ENCODE measurements around the gene ANKS1A.

Gene ANKS1A

DNA sequence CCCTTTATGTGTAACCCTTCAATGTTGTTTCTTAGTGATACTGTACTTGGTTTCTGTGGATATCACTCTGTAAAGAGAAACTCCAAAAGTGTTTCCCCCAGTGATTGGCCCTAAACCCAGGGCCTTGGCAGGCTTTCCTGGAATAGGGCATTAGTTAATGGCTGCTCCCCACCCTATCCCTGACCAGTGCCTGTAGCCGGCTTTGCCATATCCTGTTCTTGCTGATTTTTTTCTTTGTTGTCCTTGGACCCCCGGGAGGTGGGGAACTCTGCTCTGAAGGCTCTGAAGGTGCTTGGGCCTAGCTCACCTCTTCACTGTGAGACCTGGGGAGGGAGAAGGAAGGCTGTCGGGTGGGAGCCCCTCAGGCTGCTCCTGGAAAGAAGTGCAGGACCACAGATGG, 131.9 kb downstream of the ANKS1A start:
- no peak for DNase-seq (ENCODE audit: low read depth in 2 of 2)

DNA sequence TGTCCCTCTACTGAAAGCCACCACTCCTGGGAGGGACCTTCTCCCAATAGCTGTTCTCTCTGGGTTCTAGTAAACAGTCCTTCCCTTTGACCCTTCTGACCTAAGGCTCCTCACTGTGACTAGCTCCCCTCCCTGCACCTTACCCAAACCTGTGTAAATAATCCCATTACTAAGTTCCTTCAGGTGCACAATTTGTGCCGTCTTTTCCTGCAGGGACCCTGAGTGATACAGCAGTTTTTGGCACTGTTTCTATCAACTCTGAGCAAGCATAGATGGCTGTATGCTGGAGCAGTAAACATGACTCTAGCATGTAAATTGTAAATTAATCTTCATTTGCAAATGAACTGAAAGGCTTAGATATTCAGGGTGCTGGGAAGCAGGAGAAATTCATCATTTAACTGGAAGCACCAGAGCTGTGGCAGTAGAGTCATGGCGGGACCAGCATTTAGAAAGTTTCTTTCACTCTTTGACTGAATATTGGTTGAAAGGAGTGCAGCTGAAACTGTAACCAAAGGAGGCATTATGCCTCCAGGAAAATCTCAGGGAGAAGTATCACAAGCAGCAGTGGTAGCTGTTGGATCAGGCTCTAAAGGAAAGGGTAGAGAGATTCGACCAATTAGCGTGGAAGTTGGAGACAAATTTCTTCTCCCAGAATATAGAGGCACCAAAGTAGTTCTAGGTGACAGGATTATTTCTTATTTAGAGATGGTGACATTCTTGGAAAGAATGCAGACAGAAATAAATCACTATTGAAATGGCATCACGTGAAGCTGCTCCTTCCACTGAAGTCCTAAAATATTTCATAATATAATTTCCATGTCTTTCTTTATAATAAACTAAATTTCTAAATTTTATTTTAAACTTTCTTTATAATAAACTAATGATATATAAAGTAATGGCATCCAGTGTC, 134.3 kb downstream of the ANKS1A start:
- DNase-seq (ENCODE audit: low read depth in 2 of 2) = no peak

DNA sequence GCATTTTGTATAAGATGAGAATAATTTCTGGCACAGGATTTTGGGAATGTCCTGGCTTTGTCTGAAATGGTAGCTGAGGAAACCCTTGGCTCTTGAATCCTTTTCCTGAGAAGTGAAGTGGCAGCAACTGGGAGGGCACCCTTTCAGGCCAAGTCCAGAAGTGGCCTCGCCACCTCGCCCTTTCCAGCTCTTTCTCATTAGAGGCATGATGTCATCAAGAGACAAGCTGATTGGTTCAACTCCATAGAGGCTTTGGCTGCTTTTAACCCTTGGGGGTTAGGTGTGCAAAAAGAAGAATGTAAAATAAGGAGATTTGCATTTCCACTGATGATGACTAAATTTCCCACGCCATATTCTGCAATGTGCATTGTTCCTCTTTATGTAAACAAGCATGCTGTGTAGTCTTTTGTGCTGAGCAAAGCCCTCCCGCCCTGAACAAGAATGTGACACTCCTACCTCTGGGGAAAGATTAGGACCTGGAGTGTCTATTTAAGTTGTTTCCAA, 135.5 kb downstream of the ANKS1A start:
- no peak for DNase-seq (ENCODE audit: low read depth in 2 of 2)

DNA sequence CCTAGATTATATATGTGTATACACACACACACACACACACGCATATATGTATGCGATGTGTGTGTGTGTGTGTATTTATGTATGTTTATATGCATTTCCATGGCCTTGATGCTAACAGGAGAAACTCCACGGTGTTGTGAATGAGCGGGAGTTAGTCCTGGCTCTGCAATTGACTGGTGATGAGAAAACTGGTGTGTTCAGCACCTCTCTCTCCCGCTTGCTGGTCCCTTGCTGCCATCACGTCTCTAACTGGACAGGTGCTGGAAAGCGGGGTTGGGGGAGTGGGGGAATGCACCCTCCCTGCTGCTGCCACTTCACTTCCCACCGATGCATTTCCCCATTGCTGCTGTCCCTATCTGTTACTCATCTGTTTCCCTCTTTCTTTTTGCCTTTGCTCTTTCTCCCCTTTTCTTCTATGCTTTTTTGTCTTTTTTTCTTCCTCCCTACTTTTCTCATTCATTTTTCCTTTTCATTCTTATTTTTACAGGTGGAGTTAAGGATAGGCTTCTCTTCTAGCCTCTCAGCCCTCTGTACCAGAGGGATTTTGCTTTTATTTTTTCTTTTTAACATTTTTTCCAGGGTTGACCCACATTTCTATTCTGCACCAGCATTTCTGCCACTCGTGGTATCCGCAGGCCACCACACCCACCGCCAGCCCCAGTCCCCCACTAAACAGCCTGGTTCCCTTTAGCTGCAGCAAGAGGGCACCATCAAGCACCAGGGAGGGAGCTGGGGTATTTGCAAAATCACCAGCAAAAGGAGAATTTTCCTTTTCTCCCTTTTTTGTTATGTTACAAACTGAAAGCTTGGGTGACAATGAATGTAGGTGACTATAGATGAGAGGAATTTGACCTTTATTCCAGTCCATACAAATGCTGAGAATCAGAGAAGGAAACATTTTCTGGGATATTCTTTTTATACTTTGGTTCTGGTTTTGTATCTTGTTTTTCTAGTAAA, 136.5 kb downstream of the ANKS1A start:
- DNase-seq (ENCODE audit: low read depth in 2 of 2) = no peak

DNA sequence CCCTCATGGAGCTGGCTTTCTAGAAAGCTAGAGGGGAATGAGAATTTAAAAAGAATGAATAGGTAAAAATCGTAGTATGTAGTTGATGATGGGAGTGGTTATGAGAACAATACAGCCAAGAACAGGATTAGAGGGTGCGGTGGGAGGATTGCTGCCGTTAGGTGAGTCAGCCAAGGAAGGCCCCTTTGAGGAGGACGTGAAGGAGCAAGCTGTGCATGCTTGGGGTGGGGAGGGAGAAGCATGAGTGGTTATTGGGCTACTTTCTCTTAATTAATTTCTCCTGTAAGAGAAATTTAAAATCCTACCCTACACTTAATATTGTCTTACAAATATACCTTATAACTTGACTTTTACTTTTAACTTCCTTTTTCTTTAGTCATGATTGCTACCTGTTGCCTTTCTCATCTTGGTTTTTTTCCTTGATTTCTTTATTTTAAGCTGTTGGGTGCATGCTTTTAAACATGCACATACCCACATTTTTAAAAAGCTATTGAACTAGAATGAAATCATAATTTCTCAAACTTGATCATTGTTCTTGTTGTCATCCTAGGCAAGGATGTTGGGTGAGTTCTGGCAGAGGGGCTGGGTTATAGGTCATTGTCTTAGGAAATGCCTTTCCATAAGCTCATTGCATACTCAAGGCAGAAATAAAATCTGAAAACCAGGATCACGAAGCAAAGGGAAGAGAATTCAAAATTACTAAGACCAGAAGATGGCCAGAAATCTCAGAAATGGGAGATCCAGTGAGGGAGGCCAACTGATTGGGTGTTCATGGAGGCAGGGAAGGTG, 137.6 kb downstream of the ANKS1A start:
- DNase-seq (ENCODE audit: low read depth in 2 of 2) = no peak

DNA sequence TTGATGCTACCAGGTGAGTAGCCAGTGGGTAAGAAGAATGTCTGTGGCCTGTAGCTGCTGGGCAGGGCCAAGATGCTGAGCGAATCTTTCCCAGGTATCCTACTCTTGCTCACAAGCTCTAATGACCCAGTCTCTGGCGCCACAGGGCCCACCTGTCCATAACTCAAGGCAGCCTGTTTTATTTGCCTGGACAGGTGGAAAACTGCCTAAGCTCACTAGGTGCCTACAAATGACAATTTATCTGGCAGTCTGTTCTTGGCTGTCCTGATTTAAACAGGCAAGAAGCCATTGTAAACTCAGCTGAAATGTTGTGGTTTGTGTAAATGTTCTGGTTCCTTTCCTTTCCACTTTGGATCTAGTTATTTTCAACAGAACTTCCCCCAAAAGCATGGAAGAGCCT, 138.8 kb downstream of the ANKS1A start:
- DNase-seq (ENCODE audit: low read depth in 2 of 2) = no peak

DNA sequence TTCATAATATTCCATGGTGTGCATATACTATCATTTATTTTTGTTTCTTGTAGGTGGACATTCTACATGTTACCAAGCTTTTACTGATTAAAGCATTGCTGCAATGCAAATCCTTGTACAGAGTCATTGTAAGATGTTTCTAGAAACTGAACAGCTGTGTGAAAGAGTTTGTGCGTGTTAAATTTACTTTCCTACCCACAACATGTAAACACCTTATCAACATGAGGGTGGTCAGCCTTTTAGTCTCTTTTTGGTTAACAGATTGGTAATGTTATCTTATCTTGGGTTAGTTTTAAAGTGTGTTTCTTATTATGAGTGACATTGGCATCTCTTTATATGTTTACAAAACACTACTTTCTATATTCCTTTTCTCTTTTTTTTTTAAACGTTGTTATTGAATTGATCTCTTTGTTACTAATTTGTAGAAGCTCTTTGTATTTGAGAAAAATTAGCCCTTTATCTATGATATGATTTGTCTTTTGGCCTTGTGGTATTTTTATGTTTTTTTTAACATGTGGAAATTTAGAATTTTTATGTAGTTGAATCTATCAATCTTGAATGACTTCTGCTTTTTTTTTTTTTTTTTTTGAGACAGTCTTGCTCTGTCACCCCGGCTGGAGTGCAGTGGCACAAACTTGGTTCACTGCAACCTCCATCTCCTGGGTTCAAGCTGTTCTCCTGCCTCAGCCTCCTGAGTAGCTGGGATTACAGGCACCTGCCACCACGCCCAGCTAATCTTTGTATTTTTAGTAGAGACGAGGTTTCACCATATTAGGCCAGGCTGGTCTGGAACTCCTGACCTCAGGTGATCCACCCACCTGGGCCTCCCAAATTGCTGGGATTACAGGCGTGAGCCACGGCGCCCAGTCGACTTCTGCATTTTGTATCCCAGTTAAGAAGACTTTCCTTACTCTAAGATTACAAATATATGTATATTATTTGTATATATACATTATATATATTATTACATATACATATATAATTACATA, 140.0 kb downstream of the ANKS1A start:
- no peak for DNase-seq (ENCODE audit: low read depth in 2 of 2)

DNA sequence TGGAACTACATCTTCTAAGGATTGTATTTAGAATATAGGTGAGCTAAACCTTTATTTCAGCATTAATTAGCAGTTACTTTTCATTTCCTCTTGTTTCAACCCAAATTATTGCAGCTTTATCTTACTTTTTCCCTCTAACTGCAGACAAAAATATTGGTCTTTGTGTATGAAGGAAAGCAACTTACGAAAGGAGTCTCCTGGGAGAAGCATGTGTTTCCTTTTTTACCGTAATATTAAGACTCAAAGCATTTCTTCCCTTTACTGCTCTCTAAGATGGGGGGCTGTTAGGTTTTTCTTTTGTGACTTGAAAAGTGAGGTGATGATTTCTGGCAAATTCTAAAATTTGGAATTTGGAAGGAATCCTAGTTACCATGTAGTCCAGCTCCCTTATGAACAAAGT, 141.0 kb downstream of the ANKS1A start:
- DNase-seq (ENCODE audit: low read depth in 2 of 2) = no peak

DNA sequence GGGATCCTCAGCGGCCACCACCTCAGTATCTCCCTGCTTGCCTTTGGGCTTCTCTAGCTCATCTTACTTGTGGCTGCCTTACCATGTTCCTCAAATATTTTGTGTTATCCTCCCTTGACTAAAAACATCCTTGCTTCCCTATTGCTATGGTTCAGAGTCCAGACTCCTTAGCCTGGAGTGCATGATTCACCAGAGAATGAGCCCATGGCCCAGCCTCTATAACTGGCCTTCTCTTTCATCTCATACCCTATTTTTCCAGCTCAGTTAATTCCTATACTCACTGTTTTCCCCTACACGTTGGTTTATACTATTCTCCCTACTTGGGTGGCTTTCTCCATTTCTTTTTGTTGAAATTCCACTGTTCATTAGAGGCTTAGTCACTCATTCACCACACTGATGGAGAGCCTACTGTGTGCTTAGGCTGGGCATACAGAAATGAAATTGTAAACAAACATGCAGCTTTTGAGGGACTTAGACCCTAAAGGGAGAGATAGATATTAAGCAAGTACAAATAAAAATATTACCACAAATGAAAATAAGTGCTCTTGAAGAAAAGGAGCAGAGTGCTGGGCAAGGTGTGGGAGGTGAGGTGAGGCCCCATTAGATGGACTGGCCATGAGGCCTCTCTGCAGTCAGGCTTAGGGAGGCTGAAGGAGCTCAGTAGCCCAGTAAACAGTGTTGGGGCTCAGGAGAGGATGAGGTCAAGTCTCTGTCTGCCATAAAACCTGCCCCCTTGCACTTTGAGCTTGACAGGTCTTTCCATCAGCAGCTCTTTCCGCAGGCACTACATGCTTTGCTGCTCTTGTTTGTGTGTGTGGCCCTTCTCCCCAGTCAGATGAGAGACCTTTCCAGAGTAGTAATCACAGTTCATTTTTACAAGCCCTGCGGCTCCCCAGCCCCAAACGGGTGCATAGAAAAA, 142.8 kb downstream of the ANKS1A start:
- no peak for DNase-seq (ENCODE audit: low read depth in 2 of 2)

DNA sequence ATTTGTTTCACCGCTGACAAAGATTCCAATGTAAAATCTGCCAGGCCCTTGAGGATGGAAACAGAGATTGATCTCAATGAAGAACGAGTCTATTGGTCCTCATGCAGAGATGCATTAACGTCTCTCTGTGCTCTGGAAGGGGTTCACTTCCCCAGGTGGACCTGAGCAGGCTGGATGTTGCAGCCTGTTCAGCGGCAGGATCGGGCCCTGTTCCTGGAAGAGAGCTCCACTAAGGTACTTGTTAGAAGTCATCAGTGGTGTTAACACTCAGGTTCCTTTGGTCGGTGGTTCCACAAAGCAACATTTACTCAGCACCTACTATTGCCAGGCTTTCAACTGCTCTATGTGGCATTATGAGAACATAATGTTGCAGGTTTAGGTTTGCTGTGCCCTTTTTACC, 144.6 kb downstream of the ANKS1A start:
- no peak for DNase-seq (ENCODE audit: low read depth in 2 of 2)

DNA sequence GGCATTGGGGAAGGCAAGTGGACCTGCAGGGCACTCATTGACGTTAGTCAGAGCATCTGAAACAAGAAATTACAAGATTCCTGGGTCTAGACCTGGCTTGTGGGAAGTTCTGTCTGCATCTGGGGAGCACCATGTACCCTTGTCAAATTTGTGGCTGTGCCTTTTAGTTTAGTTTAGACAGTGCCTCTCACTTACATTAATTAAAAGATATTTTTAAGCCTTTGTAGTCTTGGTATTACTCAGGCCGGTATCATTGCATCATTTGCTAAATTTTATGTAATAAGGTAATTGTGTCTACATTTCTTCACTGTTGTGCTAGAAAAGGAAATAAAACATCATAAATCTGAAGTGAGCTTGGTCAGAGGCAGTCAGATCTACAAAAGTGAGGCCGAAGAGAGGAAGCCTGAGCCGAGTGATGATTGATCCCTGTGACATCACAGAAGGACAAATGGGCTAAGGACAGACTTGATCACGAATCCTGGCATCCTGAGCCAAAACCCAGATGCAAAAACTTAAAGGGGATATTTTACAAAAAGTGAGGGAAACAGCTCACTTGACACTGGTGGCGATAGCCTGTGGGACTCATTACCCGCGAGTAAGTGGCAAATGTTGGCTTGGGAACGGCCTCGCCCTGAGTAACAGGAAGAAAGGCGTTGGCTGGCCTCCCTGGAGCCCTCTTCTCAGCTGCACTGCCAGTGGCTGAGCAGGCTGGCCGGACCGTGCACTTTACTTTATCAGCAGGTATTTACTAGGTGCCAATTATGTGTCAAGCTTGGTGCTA, 145.5 kb downstream of the ANKS1A start:
- DNase-seq (ENCODE audit: low read depth in 2 of 2) = no peak

DNA sequence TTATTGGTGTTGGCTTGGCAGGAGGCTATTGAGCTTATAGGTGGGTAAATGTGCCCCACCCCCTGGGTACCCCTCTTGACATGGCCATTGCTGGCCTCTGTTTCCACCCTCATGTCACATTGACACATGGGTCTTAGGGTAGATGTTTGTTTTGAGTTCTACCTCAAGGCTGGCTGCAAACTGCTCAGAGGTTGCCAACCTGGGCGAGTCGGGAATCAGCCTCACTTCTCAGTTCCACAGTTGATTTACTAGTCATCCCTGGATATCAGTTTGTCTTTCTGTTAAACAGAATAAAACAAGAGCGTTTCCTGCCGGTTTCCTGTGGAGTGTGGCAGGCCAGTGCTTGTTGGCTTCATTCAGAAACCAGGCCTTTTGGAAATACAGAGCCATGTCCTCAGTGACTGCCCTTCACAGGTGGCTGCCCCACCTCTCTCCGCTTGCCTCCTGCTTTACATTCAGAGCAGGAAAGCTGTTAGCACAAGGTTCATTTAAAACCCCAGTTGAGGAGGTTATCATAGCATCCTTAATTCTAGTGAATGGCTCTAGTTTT, 146.5 kb downstream of the ANKS1A start:
- DNase-seq (ENCODE audit: low read depth in 2 of 2) = no peak

DNA sequence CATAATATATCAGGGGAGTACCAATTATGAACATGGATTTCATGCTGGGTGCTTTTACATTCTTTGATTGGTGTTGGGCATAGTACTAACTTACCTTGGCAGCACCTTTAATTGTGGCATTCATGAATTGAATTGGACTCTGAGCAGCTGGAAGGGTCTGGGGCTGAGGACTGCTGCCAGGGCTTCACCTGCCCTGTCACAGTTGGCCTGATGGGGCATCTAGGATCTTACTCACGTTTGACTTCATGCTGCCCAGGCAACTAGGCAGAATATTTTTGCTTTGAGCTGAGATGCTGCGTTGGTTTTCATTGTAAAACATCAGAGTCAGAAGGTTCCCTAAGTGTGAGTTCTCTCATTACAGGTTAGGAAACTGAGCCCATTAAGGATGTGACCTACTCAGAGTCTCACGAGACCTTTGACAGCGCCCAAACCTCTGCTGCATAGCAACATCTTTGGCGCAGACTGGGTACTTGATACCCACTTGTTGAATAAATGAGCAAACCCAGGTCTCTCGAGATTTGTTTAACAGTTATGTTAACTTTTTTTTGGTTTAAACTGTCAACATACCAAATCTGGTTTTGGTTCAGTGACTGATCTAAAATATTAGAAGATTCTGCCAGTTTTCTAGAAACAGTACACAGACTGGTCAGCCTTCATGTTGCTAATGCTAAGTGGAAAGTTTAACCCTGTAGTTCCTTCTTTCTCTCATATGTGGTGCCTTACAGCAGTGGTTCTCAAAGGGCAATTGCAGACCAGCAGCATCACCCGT, 147.2 kb downstream of the ANKS1A start:
- DNase-seq (ENCODE audit: low read depth in 2 of 2) = no peak

DNA sequence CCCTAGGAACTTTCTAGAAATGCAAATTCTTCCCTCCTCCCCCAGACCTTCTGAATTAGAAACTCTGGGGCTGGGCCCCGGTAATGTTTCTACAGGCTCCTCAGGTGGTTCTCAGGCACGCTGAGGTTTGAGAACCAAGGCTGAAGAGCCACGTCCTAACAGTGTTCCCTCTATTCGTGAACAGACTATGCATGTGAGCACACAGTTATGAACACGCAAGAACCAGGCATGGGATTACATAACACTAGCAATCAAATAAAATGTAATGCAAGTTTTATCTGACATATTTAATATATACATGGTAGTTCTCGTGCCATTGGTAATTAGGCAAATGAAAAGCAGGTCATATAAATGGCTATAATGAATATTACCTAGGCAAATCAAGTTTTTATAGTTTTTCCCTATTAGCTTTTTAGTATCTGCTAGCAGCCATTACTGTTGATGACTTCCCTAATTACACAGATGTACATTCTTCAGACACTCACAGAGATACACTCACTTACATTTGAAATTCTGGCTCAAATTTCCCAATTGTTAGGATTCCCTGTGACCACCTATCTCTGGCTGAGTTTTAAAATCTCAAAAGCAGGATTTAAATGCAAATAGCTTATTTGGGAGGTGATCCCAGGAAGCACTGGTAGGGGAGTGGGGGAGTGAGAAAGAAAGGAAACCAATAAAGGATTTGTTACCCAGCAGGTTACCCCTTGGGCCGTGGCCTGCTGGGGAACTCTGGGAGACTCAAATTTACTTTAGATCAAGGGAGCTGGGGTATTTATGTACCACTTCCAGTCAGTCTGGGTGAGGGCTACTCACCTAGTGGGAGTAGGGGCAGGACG, 148.0 kb downstream of the ANKS1A start:
- no peak for DNase-seq (ENCODE audit: low read depth in 2 of 2)

DNA sequence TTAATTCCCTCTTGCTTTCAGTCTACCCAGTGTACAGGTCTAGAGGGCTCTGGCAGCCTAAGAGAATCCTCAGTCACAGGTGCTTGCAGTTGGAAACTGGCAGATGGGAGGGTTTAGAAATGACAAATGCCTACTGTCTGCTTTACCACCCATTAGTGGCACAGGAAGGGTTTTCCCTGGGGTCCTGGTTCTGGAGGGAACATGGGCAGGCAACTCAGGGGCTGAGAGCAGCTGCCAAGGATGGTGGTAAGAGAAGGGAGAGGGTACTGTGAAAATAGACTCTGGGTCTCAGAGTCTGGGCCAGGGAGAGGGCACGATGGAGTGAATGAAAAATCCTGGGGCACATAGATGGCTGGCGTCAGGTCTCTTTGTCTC, 148.6 kb downstream of the ANKS1A start:
- DNase-seq (ENCODE audit: low read depth in 2 of 2) = no peak

DNA sequence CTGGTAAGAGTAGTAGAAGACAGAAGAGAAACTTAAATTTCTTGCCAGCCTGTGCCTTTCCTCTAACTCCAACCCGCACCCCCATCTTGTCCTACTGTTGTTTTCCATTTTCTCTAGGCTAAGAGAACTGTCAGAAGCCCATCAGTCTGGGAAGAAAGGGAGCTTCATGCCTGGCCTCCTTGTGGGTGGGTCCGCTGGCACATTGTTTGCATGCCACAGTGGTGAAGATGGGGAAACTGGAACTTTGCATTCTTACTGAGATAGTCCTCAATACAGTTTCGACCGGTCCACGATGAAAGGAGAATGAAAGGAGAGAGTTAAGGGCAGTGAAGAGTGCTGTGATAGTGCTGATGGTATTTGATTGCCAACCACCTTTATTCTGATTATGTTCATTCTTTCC, 149.0 kb downstream of the ANKS1A start:
- no peak for DNase-seq (ENCODE audit: low read depth in 2 of 2)

DNA sequence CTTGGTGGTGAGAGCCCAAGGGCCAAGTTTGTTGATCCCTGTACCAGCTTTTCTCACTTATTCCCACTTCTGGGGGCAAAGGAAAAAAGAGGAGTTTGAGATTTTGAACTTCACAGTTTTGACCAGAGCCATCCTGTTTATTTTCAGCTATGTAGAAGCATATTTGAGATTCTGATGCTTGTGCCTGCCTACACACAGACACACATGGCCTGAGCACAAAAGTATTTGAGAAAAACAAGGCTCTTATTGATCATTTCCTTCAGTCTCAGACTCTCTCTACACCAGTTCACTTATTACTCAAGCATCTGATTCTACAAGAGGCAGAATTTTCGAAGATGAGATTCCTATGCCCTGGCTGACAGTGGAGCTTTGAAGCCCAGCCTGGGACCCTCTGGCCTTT, 151.3 kb downstream of the ANKS1A start:
- no peak for DNase-seq (ENCODE audit: low read depth in 2 of 2)

Measured in fibroblast of skin of left quadriceps (primary cell).